Activated T-helper 1 cell treated with anti-CD3 and anti-CD28 coated beads, Interleukin-12 subunit alpha, Interleukin-12 subunit beta, Interleukin-2, Interleukin-4 antibody, amounts not matched to agents 30 ng/mL and 10 ng/mL and 1 ng/mL, durations not matched to agents 14 hours and 24 hours and 36 hours (primary cell): ENCODE results near the gene CHST7. TPM values are rescaled to one million over a fixed set of nuclear protein-coding genes. Genes with fewer than 3 reads are reported as not detected.
A peak's percentile ranks its signal among the peaks of the same experiment; 100 is the strongest.

Experiments
- DNase-seq: peaks from one replicate; pipeline ENCODE4 v3.0.0; 2021; ENCODE audit warnings: low spot score
- H3K27ac Mint-ChIP-seq: one replicate; pipeline ENCODE4 v1.8.0; 2021; ENCODE audit warnings: mild to moderate bottlenecking, mixed read lengths
- H3K27me3 Mint-ChIP-seq: one replicate; pipeline ENCODE4 v1.8.0; 2022; ENCODE audit warnings: mild to moderate bottlenecking, moderate library complexity, mixed read lengths; ENCODE audit not compliant: insufficient read depth
- H3K36me3 Mint-ChIP-seq: one replicate; pipeline ENCODE4 v1.8.0; 2021; ENCODE audit warnings: low read depth, mixed read lengths
- H3K4me1 Mint-ChIP-seq: one replicate; pipeline ENCODE4 v1.8.0; 2021; ENCODE audit warnings: low read depth, mixed read lengths
- H3K4me3 Mint-ChIP-seq: one replicate; pipeline ENCODE4 v1.8.0; 2021; ENCODE audit warnings: mild to moderate bottlenecking, moderate library complexity, mixed read lengths
- H3K9me3 Mint-ChIP-seq: one replicate; pipeline ENCODE4 v1.8.0; 2021; ENCODE audit warnings: mixed read lengths
- intact Hi-C: fragments of 100-400 bp; cut with micrococcal nuclease; formaldehyde crosslinking; loops from one replicate; pipeline ENCODE4 v1.15.1; 2024
- total RNA-seq: library from RNA; stranded (reverse); gene quantifications from 2 replicates; pipeline ENCODE4 v1.2.3, GENCODE V29; 2022

CHST7 gene
- total RNA-seq, 1 donor from 2014 or later: 5.2 TPM

- Mint-ChIP-seq H3K27ac (no peak overlapping the region), H3K36me3 (peaks cover 19% of the 10 kb centered on the region), H3K4me3 (no peak overlapping the region), H3K27me3 (no peaks in the 10 kb centered on the region), H3K9me3 (no peaks in the 10 kb centered on the region), H3K4me1 (peaks cover 13% of the 10 kb centered on the region)
- DNase-seq: no peak
- intact Hi-C loops: no loop called here
Observed at GRCh38 chrX:46597771-46598170, 24.2 kb downstream of the CHST7 start.

- Mint-ChIP-seq H3K36me3 (peaks cover 24% of the 10 kb centered on the region), H3K4me3 (no peak overlapping the region), H3K4me1 (peaks cover 14% of the 10 kb centered on the region), H3K27me3 (no peaks in the 10 kb centered on the region), H3K27ac (no peak overlapping the region), H3K9me3 (no peaks in the 10 kb centered on the region)
- no peak for DNase-seq
- intact Hi-C loops: no loop called here
Observed at GRCh38 chrX:46599051-46599560, 25.5 kb downstream of the CHST7 start.

- H3K4me1 Mint-ChIP-seq: peaks cover 15% of the 10 kb centered on the region
- H3K4me3 Mint-ChIP-seq: no peak overlapping the region
- no peak for DNase-seq
- H3K27me3 Mint-ChIP-seq: no peaks in the 10 kb centered on the region
- peaks cover 25% of the 10 kb centered on the region for H3K36me3 Mint-ChIP-seq
- no peaks in the 10 kb centered on the region for H3K9me3 Mint-ChIP-seq
- intact Hi-C loops: no loop called here
- H3K27ac Mint-ChIP-seq: no peak overlapping the region
Observed at GRCh38 chrX:46601283-46601682, 27.7 kb downstream of the CHST7 start.

- H3K27me3 Mint-ChIP-seq: no peaks in the 10 kb centered on the region
- intact Hi-C loops: no loop called here
- peaks cover 34% of the 10 kb centered on the region for H3K36me3 Mint-ChIP-seq
- no peak overlapping the region for H3K4me3 Mint-ChIP-seq
- DNase-seq: no peak
- no peak overlapping the region for H3K27ac Mint-ChIP-seq
- H3K9me3 Mint-ChIP-seq: no peaks in the 10 kb centered on the region
- peaks cover 17% of the 10 kb centered on the region for H3K4me1 Mint-ChIP-seq
Observed at GRCh38 chrX:46602468-46603102, 29.0 kb downstream of the CHST7 start.

- Mint-ChIP-seq H3K4me3 (no peak overlapping the region), H3K4me1 (peaks cover 55% of the 10 kb centered on the region), H3K9me3 (no peaks in the 10 kb centered on the region), H3K36me3 (peaks cover 21% of the 10 kb centered on the region), H3K27ac (no peak overlapping the region), H3K27me3 (no peaks in the 10 kb centered on the region)
- no peak for DNase-seq
- intact Hi-C loops: no loop called here
Observed at GRCh38 chrX:46607916-46608315, 34.4 kb downstream of the CHST7 start.

GRCh38 chrX:46610070-46610658, 36.6 kb downstream of the CHST7 start:
- Mint-ChIP-seq H3K4me1 (peaks cover 66% of the 10 kb centered on the region), H3K36me3 (peaks cover 30% of the 10 kb centered on the region), H3K27me3 (no peaks in the 10 kb centered on the region), H3K4me3 (no peak overlapping the region), H3K27ac (peak overlapping the region; percentile 74), H3K9me3 (no peaks in the 10 kb centered on the region)
- no peak for DNase-seq
- intact Hi-C loops: loop anchor here (2.0 to 10.0 kb wide), 3 partner anchors 19 to 285 kb away; partner anchors contain the start of gene CHST7

GRCh38 chrX:46611658-46612362, 38.2 kb downstream of the CHST7 start:
- intact Hi-C loops: loop anchor here (2.0 to 10.0 kb wide), 3 partner anchors 17 to 287 kb away; partner anchors contain the start of gene CHST7
- H3K27ac Mint-ChIP-seq: peak overlapping the region; percentile 70
- DNase-seq: peak; percentile 38
- no peaks in the 10 kb centered on the region for H3K9me3 Mint-ChIP-seq
- peak overlapping the region; percentile 11 for H3K4me3 Mint-ChIP-seq
- no peaks in the 10 kb centered on the region for H3K27me3 Mint-ChIP-seq
- peaks cover 66% of the 10 kb centered on the region for H3K4me1 Mint-ChIP-seq
- peaks cover 28% of the 10 kb centered on the region for H3K36me3 Mint-ChIP-seq

GRCh38 chrX:46617906-46618305, 44.3 kb downstream of the CHST7 start:
- Mint-ChIP-seq H3K27ac (peak overlapping the region; percentile 86), H3K36me3 (peaks cover 54% of the 10 kb centered on the region), H3K4me1 (peaks cover 33% of the 10 kb centered on the region), H3K27me3 (no peaks in the 10 kb centered on the region), H3K4me3 (peak overlapping the region; percentile 62), H3K9me3 (peaks cover 7% of the 10 kb centered on the region)
- no peak for DNase-seq
- intact Hi-C loops: loop anchor here (1.0 to 10.0 kb wide), 2 partner anchors 10 to 293 kb away; no protein-coding TSS in a partner anchor

GRCh38 chrX:46618947-46619346, 45.4 kb downstream of the CHST7 start:
- Mint-ChIP-seq H3K27ac (no peak overlapping the region), H3K36me3 (peaks cover 46% of the 10 kb centered on the region), H3K27me3 (no peaks in the 10 kb centered on the region), H3K9me3 (peaks cover 7% of the 10 kb centered on the region), H3K4me1 (peaks cover 28% of the 10 kb centered on the region), H3K4me3 (no peak overlapping the region)
- intact Hi-C loops: loop anchor here (1.0 to 10.0 kb wide), 2 partner anchors 9 to 294 kb away; no protein-coding TSS in a partner anchor
- DNase-seq: no peak

GRCh38 chrX:46620505-46620904, 46.9 kb downstream of the CHST7 start:
- H3K9me3 Mint-ChIP-seq: peaks cover 7% of the 10 kb centered on the region
- peaks cover 40% of the 10 kb centered on the region for H3K36me3 Mint-ChIP-seq
- H3K27ac Mint-ChIP-seq: no peak overlapping the region
- no peak for DNase-seq
- intact Hi-C loops: no loop called here
- H3K27me3 Mint-ChIP-seq: no peaks in the 10 kb centered on the region
- H3K4me3 Mint-ChIP-seq: no peak overlapping the region
- H3K4me1 Mint-ChIP-seq: peaks cover 22% of the 10 kb centered on the region

GRCh38 chrX:46621572-46621971, 48.0 kb downstream of the CHST7 start:
- DNase-seq: no peak
- Mint-ChIP-seq H3K27me3 (no peaks in the 10 kb centered on the region), H3K27ac (no peak overlapping the region), H3K4me3 (no peak overlapping the region), H3K4me1 (peaks cover 24% of the 10 kb centered on the region), H3K9me3 (peaks cover 7% of the 10 kb centered on the region), H3K36me3 (peaks cover 39% of the 10 kb centered on the region)
- intact Hi-C loops: no loop called here

- H3K4me3 Mint-ChIP-seq: no peak overlapping the region
- peaks cover 32% of the 10 kb centered on the region for H3K36me3 Mint-ChIP-seq
- no peak for DNase-seq
- no peaks in the 10 kb centered on the region for H3K9me3 Mint-ChIP-seq
- no peaks in the 10 kb centered on the region for H3K27me3 Mint-ChIP-seq
- peaks cover 31% of the 10 kb centered on the region for H3K4me1 Mint-ChIP-seq
- H3K27ac Mint-ChIP-seq: no peak overlapping the region
- intact Hi-C loops: no loop called here
Observed at GRCh38 chrX:46624090-46624786, 50.7 kb downstream of the CHST7 start.
